ENCODE data around the gene C22orf39.

GRCh38 chr22:19395276-19395675, 52.2 kb downstream of the C22orf39 start:
- TF ChIP-seq POLR2A (IDR thresholded peaks at IDR 0.05; ENCODE audit: low read depth) (no peak), EP300 (IDR thresholded peaks at IDR 0.05) (no peak)
